ENCODE results near the gene ADSL.

GRCh38 chr22:40323681-40324171 is 22.6 kb upstream of the ADSL start:
- TF ChIP-seq TAF1 (IDR thresholded peaks at IDR 0.05; ENCODE audit: borderline replicate concordance, low read depth, low read length) (no peak), FOXJ3 (CRISPR knock-in tag; IDR thresholded peaks at IDR 0.05) (no peak), SMC3 (IDR thresholded peaks at IDR 0.05; ENCODE audit: low read depth, low read length) (no peak; the same call in 1 of the 2 replicates), GATA2 (CRISPR knock-in tag; IDR thresholded peaks at IDR 0.05) (no peak), ELF1 (IDR thresholded peaks at IDR 0.05) (no peak), FOXM1 (IDR thresholded peaks at IDR 0.05; ENCODE audit: low read depth) (no peak), POLR2AphosphoS5 (IDR thresholded peaks at IDR 0.05; ENCODE audit: low read depth, low read length) (no peak), TEAD4 (IDR thresholded peaks at IDR 0.05; ENCODE audit: borderline replicate concordance, insufficient read depth) (no peak), RFX5 (IDR thresholded peaks at IDR 0.05; ENCODE audit: low read length) (no peak)
- TF ChIP-seq, protein P1, sequence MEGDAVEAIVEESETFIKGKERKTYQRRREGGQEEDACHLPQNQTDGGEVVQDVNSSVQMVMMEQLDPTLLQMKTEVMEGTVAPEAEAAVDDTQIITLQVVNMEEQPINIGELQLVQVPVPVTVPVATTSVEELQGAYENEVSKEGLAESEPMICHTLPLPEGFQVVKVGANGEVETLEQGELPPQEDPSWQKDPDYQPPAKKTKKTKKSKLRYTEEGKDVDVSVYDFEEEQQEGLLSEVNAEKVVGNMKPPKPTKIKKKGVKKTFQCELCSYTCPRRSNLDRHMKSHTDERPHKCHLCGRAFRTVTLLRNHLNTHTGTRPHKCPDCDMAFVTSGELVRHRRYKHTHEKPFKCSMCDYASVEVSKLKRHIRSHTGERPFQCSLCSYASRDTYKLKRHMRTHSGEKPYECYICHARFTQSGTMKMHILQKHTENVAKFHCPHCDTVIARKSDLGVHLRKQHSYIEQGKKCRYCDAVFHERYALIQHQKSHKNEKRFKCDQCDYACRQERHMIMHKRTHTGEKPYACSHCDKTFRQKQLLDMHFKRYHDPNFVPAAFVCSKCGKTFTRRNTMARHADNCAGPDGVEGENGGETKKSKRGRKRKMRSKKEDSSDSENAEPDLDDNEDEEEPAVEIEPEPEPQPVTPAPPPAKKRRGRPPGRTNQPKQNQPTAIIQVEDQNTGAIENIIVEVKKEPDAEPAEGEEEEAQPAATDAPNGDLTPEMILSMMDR (IDR thresholded peaks at IDR 0.05): no peak
- TF ChIP-seq, protein P2, sequence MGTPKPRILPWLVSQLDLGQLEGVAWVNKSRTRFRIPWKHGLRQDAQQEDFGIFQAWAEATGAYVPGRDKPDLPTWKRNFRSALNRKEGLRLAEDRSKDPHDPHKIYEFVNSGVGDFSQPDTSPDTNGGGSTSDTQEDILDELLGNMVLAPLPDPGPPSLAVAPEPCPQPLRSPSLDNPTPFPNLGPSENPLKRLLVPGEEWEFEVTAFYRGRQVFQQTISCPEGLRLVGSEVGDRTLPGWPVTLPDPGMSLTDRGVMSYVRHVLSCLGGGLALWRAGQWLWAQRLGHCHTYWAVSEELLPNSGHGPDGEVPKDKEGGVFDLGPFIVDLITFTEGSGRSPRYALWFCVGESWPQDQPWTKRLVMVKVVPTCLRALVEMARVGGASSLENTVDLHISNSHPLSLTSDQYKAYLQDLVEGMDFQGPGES (IDR thresholded peaks at IDR 0.05; ENCODE audit: low read depth, low read length): no peak
- TF ChIP-seq, protein P3, sequence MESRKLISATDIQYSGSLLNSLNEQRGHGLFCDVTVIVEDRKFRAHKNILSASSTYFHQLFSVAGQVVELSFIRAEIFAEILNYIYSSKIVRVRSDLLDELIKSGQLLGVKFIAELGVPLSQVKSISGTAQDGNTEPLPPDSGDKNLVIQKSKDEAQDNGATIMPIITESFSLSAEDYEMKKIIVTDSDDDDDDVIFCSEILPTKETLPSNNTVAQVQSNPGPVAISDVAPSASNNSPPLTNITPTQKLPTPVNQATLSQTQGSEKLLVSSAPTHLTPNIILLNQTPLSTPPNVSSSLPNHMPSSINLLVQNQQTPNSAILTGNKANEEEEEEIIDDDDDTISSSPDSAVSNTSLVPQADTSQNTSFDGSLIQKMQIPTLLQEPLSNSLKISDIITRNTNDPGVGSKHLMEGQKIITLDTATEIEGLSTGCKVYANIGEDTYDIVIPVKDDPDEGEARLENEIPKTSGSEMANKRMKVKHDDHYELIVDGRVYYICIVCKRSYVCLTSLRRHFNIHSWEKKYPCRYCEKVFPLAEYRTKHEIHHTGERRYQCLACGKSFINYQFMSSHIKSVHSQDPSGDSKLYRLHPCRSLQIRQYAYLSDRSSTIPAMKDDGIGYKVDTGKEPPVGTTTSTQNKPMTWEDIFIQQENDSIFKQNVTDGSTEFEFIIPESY (IDR thresholded peaks at IDR 0.05; ENCODE audit: borderline replicate concordance, low read depth): no peak
- TF ChIP-seq, protein P4, sequence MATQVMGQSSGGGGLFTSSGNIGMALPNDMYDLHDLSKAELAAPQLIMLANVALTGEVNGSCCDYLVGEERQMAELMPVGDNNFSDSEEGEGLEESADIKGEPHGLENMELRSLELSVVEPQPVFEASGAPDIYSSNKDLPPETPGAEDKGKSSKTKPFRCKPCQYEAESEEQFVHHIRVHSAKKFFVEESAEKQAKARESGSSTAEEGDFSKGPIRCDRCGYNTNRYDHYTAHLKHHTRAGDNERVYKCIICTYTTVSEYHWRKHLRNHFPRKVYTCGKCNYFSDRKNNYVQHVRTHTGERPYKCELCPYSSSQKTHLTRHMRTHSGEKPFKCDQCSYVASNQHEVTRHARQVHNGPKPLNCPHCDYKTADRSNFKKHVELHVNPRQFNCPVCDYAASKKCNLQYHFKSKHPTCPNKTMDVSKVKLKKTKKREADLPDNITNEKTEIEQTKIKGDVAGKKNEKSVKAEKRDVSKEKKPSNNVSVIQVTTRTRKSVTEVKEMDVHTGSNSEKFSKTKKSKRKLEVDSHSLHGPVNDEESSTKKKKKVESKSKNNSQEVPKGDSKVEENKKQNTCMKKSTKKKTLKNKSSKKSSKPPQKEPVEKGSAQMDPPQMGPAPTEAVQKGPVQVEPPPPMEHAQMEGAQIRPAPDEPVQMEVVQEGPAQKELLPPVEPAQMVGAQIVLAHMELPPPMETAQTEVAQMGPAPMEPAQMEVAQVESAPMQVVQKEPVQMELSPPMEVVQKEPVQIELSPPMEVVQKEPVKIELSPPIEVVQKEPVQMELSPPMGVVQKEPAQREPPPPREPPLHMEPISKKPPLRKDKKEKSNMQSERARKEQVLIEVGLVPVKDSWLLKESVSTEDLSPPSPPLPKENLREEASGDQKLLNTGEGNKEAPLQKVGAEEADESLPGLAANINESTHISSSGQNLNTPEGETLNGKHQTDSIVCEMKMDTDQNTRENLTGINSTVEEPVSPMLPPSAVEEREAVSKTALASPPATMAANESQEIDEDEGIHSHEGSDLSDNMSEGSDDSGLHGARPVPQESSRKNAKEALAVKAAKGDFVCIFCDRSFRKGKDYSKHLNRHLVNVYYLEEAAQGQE (IDR thresholded peaks at IDR 0.05; ENCODE audit: low read depth, low read length): no peak

Measured in SK-N-SH (cell line).